Measurements from ENCODE around the gene ASCL5.

Gene ASCL5

GRCh38 chr1:201110616-201111015, 16.4 kb downstream of the ASCL5 start:
- DNase-seq: no peak

GRCh38 chr1:201110138-201110537, 16.8 kb downstream of the ASCL5 start:
- DNase-seq: no peak

- no peak for DNase-seq
Measured at GRCh38 chr1:201109651-201110050, 17.3 kb downstream of the ASCL5 start.

- no peak for DNase-seq
Measured at GRCh38 chr1:201108614-201109013, 18.4 kb downstream of the ASCL5 start.

- no peak for DNase-seq
Measured at GRCh38 chr1:201105688-201106087, 21.3 kb downstream of the ASCL5 start.

- DNase-seq: no peak
Measured at GRCh38 chr1:201104141-201104540, 22.8 kb downstream of the ASCL5 start.

GRCh38 chr1:201103666-201104065, 23.3 kb downstream of the ASCL5 start:
- no peak for DNase-seq

GRCh38 chr1:201100169-201100930, 26.6 kb downstream of the ASCL5 start:
- DNase-seq: no peak

GRCh38 chr1:201098992-201099677, 27.8 kb downstream of the ASCL5 start:
- DNase-seq: no peak

GRCh38 chr1:201096977-201097856, 29.8 kb downstream of the ASCL5 start:
- no peak for DNase-seq

GRCh38 chr1:201096041-201096461, 30.9 kb downstream of the ASCL5 start:
- DNase-seq: no peak

- no peak for DNase-seq
Measured at GRCh38 chr1:201095581-201095980, 31.4 kb downstream of the ASCL5 start.

- no peak for DNase-seq
Measured at GRCh38 chr1:201094832-201095231, 32.2 kb downstream of the ASCL5 start.

GRCh38 chr1:201093962-201094361, 33.0 kb downstream of the ASCL5 start:
- no peak for DNase-seq

GRCh38 chr1:201093561-201093960, 33.4 kb downstream of the ASCL5 start:
- no peak for DNase-seq

- no peak for DNase-seq
Measured at GRCh38 chr1:201092738-201093137, 34.2 kb downstream of the ASCL5 start.

- no peak for DNase-seq
Measured at GRCh38 chr1:201091256-201091655, 35.7 kb downstream of the ASCL5 start.

GRCh38 chr1:201090541-201090940, 36.4 kb downstream of the ASCL5 start:
- DNase-seq: peak; percentile 44

- DNase-seq: no peak
Measured at GRCh38 chr1:201089596-201089995, 37.4 kb downstream of the ASCL5 start.

GRCh38 chr1:201088901-201089525, 38.0 kb downstream of the ASCL5 start:
- DNase-seq: no peak

- DNase-seq: no peak
Measured at GRCh38 chr1:201088395-201088794, 38.6 kb downstream of the ASCL5 start.

- DNase-seq: peak; percentile 24
Measured at GRCh38 chr1:201085902-201086735, 40.9 kb downstream of the ASCL5 start.
